Panc1 (cell line): Measurements from ENCODE around the gene BRK1. TPM values are rescaled to one million over a fixed set of nuclear protein-coding genes. Genes with fewer than 3 reads are reported as not detected.

ENCODE experiments used
- total RNA-seq: library from RNA; stranded (reverse); gene quantifications from one replicate; pipeline ENCODE4 v1.2.1, GENCODE V29; 2021; ENCODE audit not compliant: unreplicated experiment

The BRK1 gene
- total RNA-seq, 1 experiment from 2014 or later, result 81.9 TPM

Other genes starting within 250 kb of the BRK1 start
- gene CIDEC, start 235.4 kb upstream of the BRK1 start, total RNA-seq, result not detected
- gene JAGN1, start 225.1 kb upstream of the BRK1 start, total RNA-seq, result 19.9 TPM
- 1.1 TPM for gene IL17RE, start 212.8 kb upstream of the BRK1 start, total RNA-seq
- 23.6 TPM for gene IL17RC, start 198.6 kb upstream of the BRK1 start, total RNA-seq
- gene CRELD1, start 181.8 kb upstream of the BRK1 start, total RNA-seq, result 15.4 TPM
- 1.1 TPM for gene PRRT3, start 163.3 kb upstream of the BRK1 start, total RNA-seq
- 42.0 TPM for gene EMC3, start 128.8 kb upstream of the BRK1 start, total RNA-seq
- gene FANCD2, start 89.2 kb upstream of the BRK1 start, total RNA-seq, result 20.0 TPM
- gene FANCD2OS, start 7.4 kb upstream of the BRK1 start, total RNA-seq, result not detected
- 47.1 TPM for gene VHL, start 26.1 kb downstream of the BRK1 start, total RNA-seq
- gene IRAK2, start 49.2 kb downstream of the BRK1 start, total RNA-seq, result 25.1 TPM
- gene TATDN2, start 132.8 kb downstream of the BRK1 start, total RNA-seq, result 30.4 TPM
- not detected for gene GHRL, start 177.3 kb downstream of the BRK1 start, total RNA-seq
- gene SEC13, start 205.4 kb downstream of the BRK1 start, total RNA-seq, result 81.4 TPM